GM06990 (cell line): ENCODE data around the gene MID1IP1.

ENCODE experiments used
- DNase-seq: peaks from one replicate; pipeline ENCODE4 v3.0.0-alpha.2; 2011; ENCODE audit not compliant: insufficient read length; ENCODE audit errors: extremely low read depth
- H3K27me3 ChIP-seq: replicated peaks from 2 replicates; pipeline ENCODE4 v1.6.0; 2011; ENCODE audit warnings: low read length; ENCODE audit not compliant: control insufficient read depth, insufficient read depth
- H3K36me3 ChIP-seq: 2 replicates; pipeline ENCODE4 v1.5.1; 2011; ENCODE audit warnings: low read length; ENCODE audit not compliant: control insufficient read depth, insufficient read depth
- H3K4me3 ChIP-seq: replicated peaks from 2 replicates; pipeline ENCODE4 v1.5.1; 2011; ENCODE audit warnings: low read depth, mild to moderate bottlenecking, control low read depth, low read length
- TF ChIP-seq, protein P1 (sequence below): IDR thresholded peaks from 2 replicates; pipeline ENCODE4 v1.5.1; 2011; ENCODE audit warnings: low read length, control low read depth, mild to moderate bottlenecking, inconsistent platforms; ENCODE audit not compliant: insufficient read depth, poor library complexity, severe bottlenecking

Gene MID1IP1, protein sequence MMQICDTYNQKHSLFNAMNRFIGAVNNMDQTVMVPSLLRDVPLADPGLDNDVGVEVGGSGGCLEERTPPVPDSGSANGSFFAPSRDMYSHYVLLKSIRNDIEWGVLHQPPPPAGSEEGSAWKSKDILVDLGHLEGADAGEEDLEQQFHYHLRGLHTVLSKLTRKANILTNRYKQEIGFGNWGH

DNA sequence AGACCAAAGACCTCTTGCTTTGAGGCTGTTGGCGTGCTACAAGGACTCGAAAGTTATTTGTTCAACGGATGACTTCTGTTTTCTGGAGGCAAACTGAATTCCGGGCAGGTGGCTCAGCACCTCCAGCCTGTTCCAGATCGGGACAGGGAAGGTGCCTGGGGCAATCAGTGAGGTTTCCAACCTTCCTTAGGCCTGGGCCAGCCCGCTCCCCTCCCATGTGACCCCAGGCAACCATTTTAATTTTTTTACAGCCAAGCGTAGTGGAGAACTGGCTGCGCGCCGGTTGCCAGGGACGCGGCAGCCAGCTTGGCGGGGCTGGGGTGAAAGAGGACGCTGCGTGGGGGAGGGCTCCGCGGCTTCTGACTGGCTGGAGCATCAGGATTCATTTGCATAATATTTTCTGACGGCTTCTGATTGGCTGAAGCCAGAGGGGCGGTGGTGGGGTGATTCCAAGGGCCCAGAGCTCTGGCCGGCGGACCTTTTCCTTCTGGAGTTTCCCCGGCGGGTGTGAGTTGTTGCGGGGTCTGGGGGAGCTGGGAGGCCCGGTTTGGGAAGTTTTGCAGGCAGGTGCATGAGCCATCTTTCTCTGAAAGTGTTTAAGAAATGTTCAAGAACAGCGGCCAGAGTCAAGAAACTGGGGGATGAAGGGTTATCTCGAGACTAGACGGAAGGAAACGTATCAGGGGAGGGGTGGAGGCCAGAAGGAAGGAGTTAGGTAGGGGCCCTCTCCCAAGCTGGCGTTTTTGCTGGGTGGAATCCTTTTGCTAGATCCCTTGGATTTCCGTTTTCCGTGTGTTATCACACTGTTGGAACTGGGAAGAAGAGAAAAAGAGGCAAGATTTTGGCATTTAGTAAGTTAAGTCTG, at the start of gene MID1IP1:
MID1IP1 (plus strand) TSS at position 479 of the 865 bp plus-strand sequence. CDS start 3,488 bp downstream, outside the sequence.
- TF ChIP-seq, protein P1, sequence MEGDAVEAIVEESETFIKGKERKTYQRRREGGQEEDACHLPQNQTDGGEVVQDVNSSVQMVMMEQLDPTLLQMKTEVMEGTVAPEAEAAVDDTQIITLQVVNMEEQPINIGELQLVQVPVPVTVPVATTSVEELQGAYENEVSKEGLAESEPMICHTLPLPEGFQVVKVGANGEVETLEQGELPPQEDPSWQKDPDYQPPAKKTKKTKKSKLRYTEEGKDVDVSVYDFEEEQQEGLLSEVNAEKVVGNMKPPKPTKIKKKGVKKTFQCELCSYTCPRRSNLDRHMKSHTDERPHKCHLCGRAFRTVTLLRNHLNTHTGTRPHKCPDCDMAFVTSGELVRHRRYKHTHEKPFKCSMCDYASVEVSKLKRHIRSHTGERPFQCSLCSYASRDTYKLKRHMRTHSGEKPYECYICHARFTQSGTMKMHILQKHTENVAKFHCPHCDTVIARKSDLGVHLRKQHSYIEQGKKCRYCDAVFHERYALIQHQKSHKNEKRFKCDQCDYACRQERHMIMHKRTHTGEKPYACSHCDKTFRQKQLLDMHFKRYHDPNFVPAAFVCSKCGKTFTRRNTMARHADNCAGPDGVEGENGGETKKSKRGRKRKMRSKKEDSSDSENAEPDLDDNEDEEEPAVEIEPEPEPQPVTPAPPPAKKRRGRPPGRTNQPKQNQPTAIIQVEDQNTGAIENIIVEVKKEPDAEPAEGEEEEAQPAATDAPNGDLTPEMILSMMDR, result no peak
- Histone ChIP-seq H3K27me3 (no peaks in the 10 kb centered on the region), H3K4me3 (no peak within 1 kb of the TSS), H3K36me3 (no peaks in the 10 kb centered on the region)
- no peak for DNase-seq

DNA sequence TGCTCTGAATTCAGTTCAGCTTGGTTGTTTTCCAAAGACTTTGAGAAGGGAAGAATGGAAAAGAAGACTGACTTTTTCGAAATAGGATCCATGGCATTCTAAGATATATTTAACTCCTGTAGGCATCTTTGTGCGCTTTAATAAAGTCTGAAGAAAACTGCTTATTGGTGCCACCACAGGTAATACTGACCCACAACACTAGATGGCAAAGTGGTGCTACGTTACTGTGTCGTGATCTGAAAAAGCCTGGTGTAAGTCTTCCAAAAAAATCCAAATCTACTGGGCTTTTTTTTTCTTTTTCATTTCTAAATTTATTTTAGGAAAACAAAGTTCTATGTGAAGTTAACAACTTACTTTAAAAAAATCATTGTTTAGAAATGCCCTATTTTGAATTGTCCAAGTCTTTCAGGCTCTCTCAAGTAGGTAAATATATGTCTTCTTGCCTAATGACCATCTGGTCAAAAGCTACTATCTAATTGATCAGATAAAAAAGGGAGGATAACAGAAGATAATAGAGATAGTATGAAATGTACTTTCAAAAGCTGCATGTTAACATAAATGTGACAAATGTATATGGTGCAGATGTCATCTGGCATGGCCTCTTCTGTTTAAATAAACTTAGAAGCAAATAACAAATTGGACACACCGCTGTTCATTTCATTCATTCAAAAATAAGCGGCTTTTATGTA, 47.0 kb upstream of the MID1IP1 start:
- no peaks in the 10 kb centered on the region for H3K36me3 ChIP-seq
- DNase-seq, result peak; percentile 15
- no peaks in the 10 kb centered on the region for H3K27me3 ChIP-seq
- H3K4me3 ChIP-seq, result no peak overlapping the region
- TF ChIP-seq, protein P1, result peak; percentile 61

DNA sequence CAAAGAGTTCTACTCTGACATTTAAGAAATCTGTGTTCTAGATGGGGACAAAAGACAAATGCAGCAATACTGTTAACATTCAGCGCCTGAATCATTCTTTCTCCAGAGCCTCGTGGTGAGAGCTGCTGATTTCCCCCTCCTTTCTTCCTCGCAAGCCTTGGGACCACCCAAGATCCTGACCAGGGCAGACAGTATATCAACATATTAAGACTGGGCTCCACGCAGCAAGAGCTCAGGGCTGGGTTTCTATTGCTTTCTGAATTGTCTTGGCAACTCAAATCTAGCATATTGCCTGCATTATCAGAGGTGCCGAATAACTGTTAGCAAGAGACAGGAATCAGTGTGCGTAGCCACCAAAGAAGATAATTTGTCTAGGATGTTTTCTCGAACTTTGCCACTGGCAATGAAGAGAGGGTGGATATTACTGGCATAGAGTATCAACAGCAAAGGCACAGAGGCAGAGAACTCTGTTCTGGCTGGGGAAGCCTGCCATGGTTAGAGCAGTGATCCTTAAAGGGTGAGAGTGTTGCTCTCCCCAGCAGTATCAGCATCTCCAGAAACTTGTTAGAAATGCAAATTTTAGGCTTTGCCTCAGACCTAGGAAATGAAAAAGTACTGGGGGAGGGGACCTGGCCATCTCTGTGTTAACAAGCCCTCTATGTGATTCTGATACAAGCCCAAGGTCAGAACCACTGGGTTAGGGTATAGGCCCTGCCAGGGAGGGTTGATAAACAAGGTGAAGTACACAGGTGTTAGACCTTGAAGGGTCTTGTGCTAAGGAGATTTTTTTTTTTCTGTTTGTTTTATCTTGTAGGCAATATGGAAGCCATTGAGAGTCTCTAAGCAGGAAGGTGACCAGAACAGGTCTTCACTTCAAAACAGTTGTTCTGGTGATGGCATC, 46.2 kb upstream of the MID1IP1 start:
- Histone ChIP-seq H3K36me3 (no peaks in the 10 kb centered on the region), H3K4me3 (no peak overlapping the region), H3K27me3 (no peaks in the 10 kb centered on the region)
- no peak for DNase-seq
- TF ChIP-seq, protein P1, result no peak

DNA sequence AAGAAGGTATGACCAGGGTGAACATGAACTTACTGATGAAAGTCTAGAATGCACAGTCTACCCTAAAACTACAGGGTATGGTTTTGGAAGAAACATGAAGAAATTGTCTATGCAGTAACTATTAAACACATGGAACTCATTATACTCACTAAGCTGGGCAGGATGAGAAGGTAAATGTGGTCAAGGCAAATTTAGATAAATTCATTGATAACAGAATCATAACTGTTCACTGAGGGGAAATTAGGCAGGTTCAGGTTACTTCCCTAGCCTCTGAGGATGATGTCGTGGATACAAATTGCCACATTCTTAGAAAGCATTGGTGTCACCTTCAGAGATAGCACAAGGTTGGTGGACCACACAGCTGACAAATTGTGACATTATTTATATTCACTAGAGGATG, 40.4 kb upstream of the MID1IP1 start:
- DNase-seq, result no peak
- no peaks in the 10 kb centered on the region for H3K36me3 ChIP-seq
- TF ChIP-seq, protein P1, result no peak

DNA sequence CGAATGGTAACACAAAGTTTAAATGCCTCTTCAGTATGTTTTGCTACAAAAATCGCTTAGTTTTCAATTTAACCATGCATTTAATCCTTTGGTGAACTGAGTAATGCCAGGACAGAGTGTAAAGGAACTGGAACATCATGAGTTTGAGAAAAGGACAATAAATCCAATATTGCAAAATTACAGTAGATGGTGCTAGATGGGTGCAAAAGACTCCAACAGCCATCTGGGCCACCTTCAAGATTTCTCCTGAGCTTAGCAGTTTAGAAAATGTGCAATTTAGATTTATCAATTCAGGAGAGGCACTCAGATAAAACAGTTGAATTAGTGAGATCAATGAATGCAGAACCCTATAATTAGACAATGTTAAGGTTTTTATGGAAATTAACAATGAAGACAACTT, 33.2 kb upstream of the MID1IP1 start:
- TF ChIP-seq, protein P1, result no peak
- Histone ChIP-seq H3K36me3 (no peaks in the 10 kb centered on the region), H3K4me3 (no peak overlapping the region), H3K27me3 (no peaks in the 10 kb centered on the region)
- DNase-seq, result no peak

More for the DNA sequence above, 40.4 kb upstream of the MID1IP1 start:
- Histone ChIP-seq H3K27me3 (no peaks in the 10 kb centered on the region), H3K4me3 (no peak overlapping the region)
